HG03175 (cell line): ENCODE measurements around the gene PPP1R16B.
"Not testable (repeated sequence)": the region's sequence is repeated elsewhere in the genome, so short reads cannot be mapped to it uniquely, and the experiment has no call there.

Experiments used
- ATAC-seq: cut with Tn5 transposase; IDR thresholded peaks from one replicate; pipeline ENCODE4 v1.9.1; 2021; ENCODE audit warnings: mild to moderate bottlenecking, moderate library complexity; ENCODE audit not compliant: unreplicated experiment

The PPP1R16B gene

DNA sequence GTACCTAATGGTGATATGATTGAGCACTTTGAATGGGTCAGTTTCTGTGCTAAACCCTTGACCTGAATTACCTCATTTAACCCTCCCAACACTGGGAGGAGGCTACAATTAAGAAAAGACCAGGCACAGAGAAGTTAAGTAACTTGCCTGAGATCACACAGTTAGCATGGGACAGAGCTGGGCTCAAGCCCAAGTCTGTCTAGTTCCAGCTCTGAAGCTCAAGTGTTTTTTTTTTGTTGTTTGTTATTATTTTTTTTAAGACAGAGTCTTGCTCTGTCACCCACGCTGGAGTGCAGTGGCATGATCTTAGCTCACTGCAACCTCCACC is 124.7 kb downstream of the PPP1R16B start:
- ATAC-seq = no peak

DNA sequence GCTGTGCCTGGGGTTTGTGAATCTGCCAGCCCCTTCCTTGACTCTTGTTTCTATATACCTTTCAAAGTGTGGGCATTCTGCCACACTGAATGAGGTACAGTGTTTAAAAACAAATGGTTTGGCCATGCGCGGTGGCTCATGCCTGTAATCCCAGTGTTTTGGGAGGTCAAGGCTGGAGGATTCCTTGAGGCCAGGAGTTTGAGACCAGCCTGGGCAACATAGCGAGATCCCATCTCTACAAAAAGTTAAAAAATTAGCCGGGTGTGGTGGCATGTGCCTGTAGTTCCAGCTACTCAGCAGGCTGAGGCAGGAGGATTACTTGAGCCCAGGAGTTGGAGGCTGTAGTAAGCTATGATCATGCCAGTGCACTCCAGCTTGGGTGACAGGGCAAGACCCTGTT is 126.5 kb downstream of the PPP1R16B start:
- no peak for ATAC-seq

DNA sequence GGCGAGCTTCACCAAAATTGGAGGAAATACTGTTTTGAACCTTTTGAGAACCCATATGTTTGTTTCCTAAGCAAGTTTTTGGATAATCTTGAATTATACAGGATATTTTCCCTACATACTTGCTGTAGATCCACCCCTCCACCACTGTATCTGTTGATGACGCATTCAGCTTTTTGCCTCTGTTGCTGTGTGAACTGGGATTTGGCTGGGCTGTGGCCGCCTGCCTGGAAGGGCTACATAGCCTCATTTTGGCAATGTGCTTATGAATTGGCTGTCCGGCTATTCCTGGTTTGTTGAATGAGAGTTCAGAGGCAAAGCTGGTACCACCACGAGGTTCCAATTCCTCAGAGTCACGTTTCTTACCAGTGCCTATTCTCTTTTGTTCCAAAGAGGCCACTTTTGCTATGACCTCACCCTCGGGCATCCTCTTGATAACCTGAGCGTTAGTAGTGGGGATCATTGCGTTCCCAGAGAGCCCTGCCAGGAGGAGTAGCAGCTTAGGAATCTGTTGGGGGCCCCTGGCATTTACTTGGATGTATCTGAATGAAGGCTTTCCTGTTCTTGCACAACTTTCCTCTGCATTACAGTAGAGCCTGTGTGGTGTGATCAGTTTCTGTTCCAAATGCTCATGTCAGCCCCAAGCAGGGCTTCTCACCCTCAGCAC is 127.1 kb downstream of the PPP1R16B start:
- no peak for ATAC-seq

DNA sequence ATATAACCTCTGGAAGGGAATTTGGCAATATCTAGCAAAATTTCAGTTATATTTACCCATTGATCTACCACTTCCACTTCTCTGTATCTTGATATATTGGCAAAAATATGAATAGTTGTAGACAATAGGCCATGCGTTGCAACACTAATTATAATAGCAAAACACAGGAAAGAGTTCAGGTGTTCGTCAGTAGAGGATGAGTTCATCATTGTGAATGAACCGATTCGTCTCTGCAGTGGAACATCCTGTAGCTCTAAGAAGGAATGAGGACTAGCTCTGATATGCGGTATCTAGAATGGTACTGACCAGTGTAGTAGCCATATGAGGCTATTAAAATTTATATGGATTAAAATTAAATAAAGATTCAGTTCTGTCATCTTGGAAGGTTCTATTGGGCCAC is 129.0 kb downstream of the PPP1R16B start:
- ATAC-seq = no peak

DNA sequence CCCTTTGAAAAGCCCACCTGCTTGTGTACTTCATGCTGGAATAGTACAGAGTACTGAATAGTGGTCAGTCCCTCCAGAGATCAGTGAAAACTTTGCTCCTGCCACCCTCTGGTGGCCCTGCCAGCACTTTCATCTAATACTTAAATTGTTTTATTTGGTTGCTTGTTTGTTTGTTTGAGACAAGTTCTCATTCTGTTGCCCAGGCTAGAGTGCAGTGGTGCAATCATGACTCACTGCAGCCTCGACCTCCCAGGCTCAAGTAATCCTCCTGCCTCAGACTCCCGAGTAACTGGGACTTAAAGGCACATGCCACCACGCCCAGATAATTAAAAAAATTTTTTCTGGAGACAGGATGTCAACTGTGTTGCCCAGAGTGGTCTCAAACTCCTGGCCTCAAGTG is 129.8 kb downstream of the PPP1R16B start:
- ATAC-seq = no peak

DNA sequence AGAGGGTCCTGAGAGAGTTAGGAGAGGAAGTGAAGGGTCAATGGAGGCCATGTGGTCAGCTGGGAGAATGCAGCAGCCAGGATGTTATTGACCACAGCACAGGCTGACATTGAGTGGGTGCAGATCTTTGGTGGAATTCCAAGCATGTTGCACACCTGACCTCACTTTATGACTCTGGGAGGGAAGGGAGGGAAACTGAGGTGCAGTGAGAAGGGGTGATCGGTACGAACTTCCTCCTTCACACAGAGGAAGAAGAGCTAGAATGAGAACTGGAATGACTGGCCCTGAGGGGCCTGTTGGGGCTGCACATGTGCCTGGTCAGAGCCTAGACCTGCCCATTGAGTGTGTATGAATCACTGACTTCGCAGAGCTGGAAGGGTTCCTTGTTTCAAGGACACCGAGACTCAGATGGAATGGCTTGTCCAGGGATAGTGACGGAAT is 130.5 kb downstream of the PPP1R16B start:
- no peak for ATAC-seq

DNA sequence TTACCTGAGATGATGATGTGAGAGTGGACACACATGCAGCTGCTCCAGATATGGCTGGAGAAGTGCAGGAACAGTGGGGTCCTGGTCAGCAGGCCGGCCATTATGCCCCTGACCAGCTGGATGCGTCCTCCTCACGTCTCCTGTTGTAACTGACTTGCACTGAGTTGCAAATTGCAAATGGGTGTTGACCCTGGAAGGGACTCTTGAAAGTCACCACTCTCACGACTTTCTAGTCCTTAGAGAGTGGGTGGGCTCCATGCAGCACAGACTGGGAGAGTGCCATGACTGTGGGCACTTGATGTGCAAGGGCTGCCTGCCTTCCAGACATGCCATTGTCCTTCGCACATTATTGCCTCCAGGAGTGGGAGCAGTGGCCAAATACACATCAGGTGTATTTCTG is 131.5 kb downstream of the PPP1R16B start:
- ATAC-seq = no peak

DNA sequence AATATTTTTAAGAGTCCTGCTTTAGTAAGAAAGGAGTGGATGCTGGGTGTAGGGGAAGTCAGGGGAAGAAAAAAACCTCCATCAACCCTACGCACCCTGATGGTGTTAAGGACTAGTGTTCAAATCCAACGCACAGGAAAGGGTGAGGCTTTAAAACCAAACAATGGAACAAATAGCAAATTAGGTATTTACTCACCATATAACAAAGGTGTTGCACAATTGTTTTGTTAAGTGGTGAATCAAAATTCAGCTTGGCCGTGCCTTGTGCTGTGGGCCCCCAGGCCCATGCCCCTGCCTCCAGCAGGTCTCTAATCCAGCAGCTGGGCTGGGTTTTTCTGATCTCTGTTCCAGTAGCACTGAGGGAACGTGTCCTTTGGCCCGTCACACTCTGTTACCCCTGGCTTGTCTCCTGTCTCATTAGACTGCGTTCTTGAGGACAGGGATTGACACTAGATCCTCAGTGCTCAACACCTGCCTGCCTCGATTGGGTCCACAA is 132.5 kb downstream of the PPP1R16B start:
- no peak for ATAC-seq

DNA sequence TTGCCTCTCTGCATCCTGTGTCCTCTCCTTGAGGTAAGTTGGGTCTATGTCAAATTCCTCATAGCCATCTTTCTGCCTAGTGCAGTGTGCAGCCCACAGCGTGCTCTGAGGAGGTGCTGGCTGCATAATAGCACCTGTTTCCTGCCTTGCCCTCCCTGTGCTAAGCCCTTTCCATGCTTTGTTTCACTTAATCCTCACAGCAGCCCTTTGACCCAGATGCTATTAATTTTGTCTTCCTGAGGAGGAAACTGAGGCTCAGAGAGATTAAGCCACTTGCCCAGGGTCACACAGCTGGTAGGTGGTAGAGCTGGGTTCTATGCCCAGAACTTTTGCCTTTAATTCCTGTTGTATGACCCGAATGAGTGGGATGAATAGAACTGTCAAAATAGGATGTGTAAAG is 134.2 kb downstream of the PPP1R16B start:
- no peak for ATAC-seq

DNA sequence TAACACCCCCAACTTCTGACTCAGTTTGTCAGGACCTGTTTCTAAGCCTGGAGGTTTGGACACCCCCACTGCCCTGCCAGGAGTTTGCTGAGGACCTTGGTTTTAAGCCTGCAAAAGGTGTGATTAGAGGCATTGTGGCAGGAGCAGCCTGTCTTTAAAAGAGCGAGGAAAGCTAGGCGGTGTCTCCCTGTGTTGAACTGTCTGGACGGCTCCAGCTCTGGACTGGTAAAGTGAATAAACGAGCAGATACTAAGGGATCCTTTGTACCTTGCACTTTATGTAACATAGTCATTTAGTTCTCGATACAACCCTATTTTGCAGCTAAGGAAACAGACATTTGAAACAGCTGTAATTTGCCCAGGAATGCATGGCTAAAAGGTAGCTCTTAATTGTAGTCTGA is 135.1 kb downstream of the PPP1R16B start:
- ATAC-seq = no peak

DNA sequence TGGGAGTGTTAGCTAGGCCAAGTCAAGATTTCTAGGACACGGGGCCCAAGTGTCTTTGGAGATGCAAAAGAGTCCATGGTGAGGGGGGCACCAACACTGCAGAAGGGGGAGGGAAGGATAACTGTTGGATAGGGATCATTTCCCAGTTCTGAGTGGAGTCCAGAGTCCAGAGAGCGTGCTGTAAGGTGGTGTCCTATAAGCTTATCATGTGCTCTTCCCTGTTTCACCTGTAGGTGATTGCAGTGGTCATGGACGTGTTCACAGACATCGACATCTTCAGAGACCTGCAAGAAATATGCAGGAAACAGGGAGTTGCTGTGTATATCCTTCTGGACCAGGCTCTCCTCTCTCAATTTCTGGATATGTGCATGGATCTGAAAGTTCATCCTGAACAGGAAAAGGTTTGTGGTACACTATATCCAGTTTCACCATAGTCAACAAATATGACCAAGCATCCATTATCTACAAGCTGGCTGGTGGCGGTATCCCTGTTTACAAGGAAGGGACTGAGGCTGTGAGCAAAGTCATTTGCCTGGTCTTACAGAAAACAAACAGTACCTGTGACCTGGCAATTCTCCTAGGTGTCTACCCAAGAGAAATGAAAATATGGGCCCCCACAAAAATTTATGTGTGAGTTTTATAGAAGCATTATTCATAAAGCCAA is 136.4 kb downstream of the PPP1R16B start:
- no peak for ATAC-seq

DNA sequence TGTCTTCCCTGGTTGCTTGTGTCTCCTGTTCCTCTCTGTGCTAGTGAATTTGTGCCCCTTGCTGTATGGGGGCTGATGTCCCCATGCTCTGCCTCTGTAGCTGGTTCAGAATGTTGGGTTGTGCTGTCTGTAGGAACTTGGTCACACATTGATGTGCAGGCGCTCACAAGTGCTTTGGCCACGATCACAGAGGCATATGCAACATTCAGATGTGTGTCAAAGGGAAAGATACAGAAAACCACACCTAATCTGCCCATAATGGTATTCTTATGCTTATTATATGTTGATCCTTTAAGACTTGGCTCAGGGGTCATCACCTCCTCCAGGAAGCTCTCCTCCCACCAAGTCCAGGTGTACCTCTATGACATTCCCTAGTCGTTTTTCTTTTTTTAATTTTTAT is 139.5 kb downstream of the PPP1R16B start:
- no peak for ATAC-seq

DNA sequence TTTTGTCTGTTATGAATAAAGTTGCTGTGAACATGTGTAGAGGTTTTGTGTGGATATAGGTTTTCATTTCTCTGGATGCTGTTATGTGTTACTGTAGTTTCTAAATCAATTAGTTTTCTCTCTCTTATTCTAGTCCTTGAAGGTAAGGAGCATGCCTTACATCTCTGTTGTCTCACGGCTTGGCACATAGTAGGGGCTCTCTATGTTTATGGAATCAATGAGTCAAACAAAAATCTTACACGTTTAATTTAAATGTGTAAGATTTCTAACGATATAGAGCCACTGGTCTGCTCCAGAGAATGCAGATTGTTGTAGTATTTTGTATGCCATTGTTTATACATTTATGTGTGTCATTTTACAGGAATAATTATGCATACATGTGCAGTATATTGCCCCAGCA is 141.3 kb downstream of the PPP1R16B start:
- no peak for ATAC-seq

DNA sequence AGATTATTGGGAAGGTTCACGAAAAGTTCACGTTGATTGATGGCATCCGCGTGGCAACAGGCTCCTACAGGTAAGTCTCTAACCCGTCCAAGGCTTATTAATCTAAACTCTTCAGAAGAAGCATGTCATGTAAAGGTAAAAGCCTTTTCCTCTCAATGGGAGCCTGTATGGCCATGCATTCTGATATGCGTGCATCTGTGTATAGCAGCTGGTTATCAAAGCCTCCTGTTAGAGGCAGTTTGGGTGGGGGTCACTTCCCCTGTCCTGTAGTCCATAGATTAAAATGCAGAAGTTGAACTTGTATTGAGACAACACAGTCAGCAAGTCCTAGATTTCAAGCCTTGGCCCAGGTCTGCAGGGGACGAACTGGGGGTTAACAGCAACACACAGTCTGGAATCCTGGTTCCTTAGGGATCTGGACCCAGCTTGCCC is 142.4 kb downstream of the PPP1R16B start:
- no peak for ATAC-seq

DNA sequence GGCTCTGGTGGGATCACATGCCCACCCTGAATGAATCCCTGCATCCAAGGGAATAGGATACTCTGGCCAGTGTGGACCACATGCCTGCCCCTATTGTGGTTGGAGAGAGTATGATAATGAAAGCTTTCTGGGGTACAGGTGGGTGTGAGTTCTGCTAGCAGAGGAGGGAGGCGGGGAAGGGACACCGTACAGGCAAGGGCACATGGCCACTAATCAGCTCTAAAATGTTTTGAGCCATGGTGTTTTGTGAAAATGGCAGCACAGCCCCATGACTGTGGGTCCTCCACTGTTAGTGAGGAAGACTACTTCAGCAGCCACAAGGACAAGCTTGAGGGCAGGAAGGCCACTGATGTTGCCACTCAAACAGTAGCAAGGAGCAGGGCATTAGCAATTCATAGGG is 144.8 kb downstream of the PPP1R16B start:
- ATAC-seq = no peak

DNA sequence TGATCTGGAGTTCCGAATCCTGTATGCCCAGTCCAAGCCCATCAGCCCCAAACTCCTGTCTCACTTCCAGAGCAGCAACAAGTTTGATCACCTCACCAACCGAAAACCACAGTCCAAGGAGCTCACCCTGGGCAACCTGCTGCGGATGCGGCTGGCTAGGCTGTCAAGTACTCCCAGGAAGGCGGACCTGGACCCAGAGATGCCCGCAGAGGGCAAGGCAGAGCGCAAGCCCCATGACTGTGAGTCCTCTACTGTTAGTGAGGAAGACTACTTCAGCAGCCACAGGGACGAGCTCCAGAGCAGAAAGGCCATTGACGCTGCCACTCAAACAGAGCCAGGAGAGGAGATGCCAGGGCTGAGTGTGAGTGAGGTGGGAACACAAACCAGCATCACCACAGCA is 146.1 kb downstream of the PPP1R16B start:
- no peak for ATAC-seq

DNA sequence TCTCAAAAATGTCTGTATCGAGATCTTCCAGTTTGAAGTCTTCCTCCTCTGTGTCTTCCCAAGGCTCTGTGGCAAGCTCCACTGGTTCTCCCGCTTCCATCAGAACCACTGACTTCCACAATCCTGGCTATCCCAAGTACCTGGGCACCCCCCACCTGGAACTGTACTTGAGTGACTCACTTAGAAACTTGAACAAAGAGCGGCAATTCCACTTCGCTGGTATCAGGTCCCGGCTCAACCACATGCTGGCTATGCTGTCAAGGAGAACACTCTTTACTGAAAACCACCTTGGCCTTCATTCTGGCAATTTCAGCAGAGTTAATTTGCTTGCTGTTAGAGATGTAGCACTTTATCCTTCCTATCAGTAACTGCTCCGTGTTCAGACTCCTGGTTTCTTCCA is 146.7 kb downstream of the PPP1R16B start:
- no peak for ATAC-seq

DNA sequence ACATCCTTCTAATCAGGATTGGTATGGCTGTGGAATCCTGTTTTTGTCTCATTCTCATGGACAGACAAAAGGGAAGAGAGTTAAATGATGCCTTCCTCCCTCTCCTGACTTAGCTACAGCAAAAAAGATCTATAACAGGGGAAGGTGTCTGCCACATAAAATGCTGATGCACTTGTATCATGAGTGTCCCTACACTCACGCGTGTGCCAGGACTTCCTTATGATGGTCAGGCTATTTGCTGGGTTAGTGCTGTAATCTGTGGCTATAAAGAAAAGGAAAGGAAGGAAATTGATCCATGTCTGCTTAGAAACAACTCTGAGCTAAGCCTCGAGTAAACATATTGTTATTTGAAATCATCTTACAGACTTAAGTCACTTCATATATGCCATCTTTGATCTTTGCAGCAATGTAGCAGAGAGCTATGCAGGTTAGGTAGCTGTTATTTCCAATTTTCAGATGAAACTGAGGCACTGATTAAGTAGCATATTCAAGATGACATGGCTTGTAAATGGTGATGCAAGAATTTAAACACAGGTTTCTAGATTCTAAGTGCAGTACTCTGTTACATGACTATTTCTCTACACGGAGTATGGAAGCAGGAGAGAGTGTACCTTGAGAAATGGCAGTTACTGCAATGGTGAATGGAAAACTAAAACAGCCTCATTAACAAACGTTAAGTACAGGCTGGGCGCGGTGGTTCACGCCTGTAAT is 148.3 kb downstream of the PPP1R16B start:
- no peak for ATAC-seq

DNA sequence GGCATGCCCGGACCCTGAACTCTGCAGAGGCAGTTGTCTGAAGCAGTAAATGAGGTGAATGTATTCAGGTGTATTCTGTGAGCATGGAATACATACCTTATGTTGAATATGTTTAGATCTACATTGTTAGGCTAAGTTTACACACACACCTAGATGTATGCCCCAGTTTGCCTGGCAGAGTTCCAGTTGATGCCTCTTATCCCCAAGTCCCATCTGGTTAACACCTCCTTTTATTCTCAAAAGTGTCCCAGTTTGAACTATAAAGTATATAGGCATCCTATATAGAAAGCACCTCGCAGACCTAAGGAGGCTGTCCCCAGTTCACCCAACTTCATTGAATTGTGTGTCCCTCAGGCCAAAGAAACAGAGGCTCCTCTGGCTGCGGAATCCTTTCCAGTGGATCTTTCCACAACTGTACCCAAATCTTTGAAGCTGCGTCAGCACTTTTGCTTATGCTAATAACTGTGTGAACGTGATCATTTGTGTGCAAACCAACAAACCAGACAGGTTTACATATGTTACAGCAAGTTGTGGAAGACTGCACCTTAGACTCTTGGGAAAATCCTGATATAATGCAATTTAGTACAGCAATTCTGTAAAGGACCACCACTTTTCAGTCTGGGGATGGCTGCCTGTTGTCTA is 151.9 kb downstream of the PPP1R16B start:
- no peak for ATAC-seq

DNA sequence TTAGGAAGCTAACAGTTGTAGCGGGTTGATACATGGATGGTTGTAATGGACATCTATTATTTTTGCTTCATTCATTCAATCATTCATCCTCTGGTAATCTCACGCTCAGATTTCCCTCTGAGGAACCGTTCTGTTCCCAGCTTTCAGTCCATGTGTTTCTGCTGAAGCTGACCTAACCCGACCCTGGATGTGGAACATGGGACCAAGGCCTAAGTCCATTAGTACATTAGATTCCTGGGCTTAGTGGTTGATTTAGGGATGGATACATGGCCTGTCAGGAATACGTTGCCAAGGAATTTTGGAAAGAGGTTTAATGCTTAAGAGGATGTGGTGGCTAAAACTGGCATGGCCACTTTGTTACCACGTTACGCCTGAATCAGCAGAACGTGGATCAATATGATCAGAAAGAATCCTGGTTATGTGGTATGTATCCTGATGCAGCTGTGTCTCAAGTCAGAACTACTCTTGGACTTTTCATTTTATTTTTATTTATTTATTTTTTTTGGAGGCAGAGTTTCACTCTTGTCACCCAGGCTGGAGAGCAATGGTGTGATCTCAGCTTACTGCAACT is 152.5 kb downstream of the PPP1R16B start:
- no peak for ATAC-seq

DNA sequence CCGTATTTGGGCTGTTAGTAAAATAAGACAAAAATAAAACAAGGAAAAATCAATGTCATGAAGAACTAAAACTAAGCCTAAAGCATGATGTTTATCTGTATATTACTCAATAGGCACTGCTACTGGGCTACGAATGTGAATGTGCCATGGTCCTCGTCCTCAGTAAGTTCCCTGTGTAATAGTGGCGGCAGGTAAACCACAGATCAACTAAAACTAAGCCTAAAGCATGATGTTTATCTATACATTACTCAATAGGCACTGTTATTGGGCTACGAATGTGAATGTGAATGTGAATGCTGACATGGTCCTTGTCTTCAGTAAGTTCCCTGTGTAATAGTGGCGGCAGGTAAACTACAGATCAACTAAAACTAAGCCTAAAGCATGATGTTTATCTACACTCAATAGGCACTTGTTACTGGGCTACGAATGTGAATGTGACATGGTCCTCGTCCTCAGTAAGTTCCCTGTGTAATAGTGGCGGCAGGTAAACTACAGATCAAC is 154.7 kb downstream of the PPP1R16B start:
- ATAC-seq = not testable (repeated sequence)
